ENCODE results near the gene STEAP1. TPM values are rescaled to one million over a fixed set of nuclear protein-coding genes. Genes with fewer than 3 reads are reported as not detected.

STEAP1 gene
- total RNA-seq, result 10.2 TPM

DNA sequence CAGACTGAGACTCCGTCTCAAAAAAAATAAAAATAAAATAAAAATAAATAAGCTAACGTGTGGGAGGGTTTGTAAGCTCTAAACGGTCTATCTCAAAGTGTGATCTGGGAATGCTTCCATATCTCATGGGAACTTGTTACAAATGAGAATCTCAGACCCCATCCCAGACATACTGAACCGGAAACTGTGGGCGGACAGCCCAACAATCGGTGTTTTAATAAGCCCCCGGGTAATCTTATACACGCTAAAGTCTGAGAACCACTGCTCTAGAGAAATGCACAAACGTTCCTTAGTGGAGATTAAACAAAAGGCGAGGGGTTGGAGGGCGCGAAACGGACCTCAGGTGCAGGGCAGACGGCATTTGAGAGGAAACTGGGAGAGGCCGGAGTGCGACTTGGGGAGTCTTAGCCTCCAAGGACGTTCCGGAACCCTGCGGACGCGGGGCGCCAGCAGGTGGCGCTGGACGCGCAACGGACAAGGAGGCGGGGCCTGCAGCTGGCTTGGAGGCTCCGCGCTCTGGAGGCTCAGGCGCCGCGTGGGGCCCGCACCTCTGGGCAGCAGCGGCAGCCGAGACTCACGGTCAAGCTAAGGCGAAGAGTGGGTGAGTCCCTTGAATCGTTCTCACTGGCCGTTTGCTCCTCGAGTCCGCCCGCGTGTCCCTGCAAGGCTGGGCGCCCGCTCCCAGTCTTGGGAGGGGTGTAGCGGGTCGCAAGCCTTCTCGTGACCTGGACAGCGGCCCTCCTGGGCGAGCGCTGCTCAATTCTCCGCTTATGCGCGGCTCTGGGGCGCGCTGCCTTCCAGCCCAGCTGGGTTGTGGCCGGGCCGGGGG, at the start of gene STEAP1:
Gene STEAP1, plus strand, starts transcription at position 527 of the 829 bp plus-strand sequence. CDS start 5,320 bp downstream, outside the sequence.

DNA sequence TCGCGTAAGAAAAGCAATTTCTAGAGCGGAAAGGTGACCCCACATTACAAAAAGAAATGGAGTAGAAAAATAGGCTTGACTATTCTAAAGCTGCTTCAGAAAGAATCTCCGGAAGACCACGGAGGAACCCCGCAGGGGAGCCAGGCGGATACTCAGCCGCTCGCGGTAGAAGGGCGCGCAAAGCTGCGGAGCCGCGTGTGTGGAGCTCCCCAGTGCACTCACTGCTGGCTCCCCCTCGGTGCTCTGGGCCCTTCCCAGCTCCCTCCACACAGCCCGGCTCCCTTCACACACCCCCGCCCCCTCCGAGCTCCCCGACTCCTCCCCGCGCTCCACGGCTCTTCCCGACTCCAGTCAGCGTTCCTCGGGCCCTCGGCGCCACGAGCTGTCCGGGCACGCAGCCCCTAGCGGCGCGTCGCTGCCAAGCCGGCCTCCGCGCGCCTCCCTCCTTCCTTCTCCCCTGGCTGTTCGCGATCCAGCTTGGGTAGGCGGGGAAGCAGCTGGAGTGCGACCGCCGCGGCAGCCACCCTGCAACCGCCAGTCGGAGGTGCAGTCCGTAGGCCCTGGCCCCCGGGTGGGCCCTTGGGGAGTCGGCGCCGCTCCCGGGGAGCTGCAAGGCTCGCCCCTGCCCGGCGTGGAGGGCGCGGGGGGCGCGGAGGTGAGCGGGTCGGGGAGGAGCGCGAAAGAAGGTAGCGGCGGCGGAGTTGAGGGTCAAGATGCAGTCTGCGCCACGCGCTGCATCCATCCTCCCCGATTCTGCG, 57.3 kb downstream of the STEAP1 start, which contains the start of gene STEAP2:
Gene STEAP2, plus strand, starts transcription at position 350 of the 758 bp plus-strand sequence. CDS start 13,343 bp downstream, outside the sequence.

Other genes with a start within 250 kb of the STEAP1 start
- 16.8 TPM for gene STEAP2, start 57.3 kb downstream of the STEAP1 start, total RNA-seq
- gene CFAP69, start 90.7 kb downstream of the STEAP1 start, total RNA-seq, result 29.0 TPM
- not detected for gene FAM237B, start 166.8 kb downstream of the STEAP1 start, total RNA-seq
- 56.7 TPM for gene GTPBP10, start 192.2 kb downstream of the STEAP1 start, total RNA-seq
- gene CLDN12, start 249.0 kb downstream of the STEAP1 start, total RNA-seq, result 51.7 TPM

Data from camera-type eye (tissue), 1 donor.